C4-2B (cell line): Measurements from ENCODE around the gene LRP6.

ENCODE experiments used
- ZFX ChIP-seq: fragments of 450-650 bp; IDR thresholded peaks from 2 replicates; pipeline ENCODE4 v1.6.1; 2017
- TF ChIP-seq, protein P1 (sequence below): fragments of 450-650 bp; conservative IDR thresholded peaks from 2 replicates; pipeline ENCODE4 v1.5.1; 2017; ENCODE audit warnings: mild to moderate bottlenecking

DNA sequence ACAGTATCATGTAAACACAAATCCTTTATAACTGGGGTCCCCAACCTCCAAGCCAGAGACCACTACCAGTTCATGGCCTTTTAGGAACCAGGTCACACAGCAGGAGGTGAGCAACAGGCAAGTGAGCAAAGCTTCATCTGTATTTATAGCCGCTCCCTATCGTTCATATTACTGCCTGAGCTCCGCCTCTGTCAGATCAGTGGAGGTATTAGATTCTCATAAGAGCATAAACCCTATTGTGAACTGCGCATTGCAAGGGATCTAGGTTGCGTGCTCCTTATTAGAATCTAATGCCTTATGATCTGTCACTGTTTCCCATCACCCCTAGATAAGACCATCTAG, 49.9 kb downstream of the LRP6 start:
- TF ChIP-seq, protein P1, sequence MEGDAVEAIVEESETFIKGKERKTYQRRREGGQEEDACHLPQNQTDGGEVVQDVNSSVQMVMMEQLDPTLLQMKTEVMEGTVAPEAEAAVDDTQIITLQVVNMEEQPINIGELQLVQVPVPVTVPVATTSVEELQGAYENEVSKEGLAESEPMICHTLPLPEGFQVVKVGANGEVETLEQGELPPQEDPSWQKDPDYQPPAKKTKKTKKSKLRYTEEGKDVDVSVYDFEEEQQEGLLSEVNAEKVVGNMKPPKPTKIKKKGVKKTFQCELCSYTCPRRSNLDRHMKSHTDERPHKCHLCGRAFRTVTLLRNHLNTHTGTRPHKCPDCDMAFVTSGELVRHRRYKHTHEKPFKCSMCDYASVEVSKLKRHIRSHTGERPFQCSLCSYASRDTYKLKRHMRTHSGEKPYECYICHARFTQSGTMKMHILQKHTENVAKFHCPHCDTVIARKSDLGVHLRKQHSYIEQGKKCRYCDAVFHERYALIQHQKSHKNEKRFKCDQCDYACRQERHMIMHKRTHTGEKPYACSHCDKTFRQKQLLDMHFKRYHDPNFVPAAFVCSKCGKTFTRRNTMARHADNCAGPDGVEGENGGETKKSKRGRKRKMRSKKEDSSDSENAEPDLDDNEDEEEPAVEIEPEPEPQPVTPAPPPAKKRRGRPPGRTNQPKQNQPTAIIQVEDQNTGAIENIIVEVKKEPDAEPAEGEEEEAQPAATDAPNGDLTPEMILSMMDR: no peak
- no peak for TF ChIP-seq ZFX
